HepG2 (cell line): ENCODE data around the gene TNP2. TPM values are rescaled to one million over a fixed set of nuclear protein-coding genes. Genes with fewer than 3 reads are reported as not detected.

Source experiments
- ATAC-seq: fragments of 200-7000 bp; cut with Tn5 transposase; 3 replicates; pipeline ENCODE4 v1.9.1; 2020; ENCODE audit warnings: mild to moderate bottlenecking, moderate library complexity
- BruUV-seq: library from RNA; stranded (reverse); fragments of 400-500 nt; replicated peaks from 2 replicates; lab custom pipeline; 2021; lab: Mats Ljungman, UMichigan
- CTCF ChIA-PET: fragments of 300-600 bp; formaldehyde crosslinking; extraction: SDS; loops from one replicate; lab custom pipeline; 2021; ENCODE audit warnings: low total read pairs, inconsistent platforms, low intra/inter-chr PET ratio; lab: Yijun Ruan, JAX
- POLR2A ChIA-PET: fragments of 350-600 bp; sonication (Branson Sonifier 250); formaldehyde crosslinking; loops from one replicate; lab custom pipeline; 2020; ENCODE audit warnings: antibody characterized with exemption, inconsistent platforms; lab: Yijun Ruan, JAX
- DNase-seq: peaks from one replicate; pipeline ENCODE4 v3.0.0-alpha.2; 2015; ENCODE audit warnings: low spot score
- FAIRE-seq: peaks from 3 replicates; lab custom pipeline; 2011; peaks lifted over from hg19 to GRCh38; lab: Jason Lieb, UNC
- H2AFZ ChIP-seq: one replicate; pipeline ENCODE4 v1.6.1; 2011; ENCODE audit warnings: low read length, inconsistent platforms
- H3K27ac ChIP-seq: fragments of 300-600 bp; 3 replicates; pipeline ENCODE4 v1.8.0; 2011; ENCODE audit warnings: mixed run types, mild to moderate bottlenecking, mixed read lengths, low read length, inconsistent platforms; ENCODE audit not compliant: insufficient read depth; ENCODE audit errors: extremely low read length
- H3K27me3 ChIP-seq, 2 experiments: fragments of 200-600 bp in 1 of 2; 2 replicates in 1 of 2; 3 replicates in 1 of 2; pipeline versions ENCODE4 v1.6.0 to v1.8.0; 2011; ENCODE audit warnings: low read length in 2 of 2, mild to moderate bottlenecking in 2 of 2, moderate library complexity in 2 of 2, inconsistent platforms in 1 of 2; ENCODE audit not compliant: insufficient read depth in 2 of 2, control insufficient read depth in 1 of 2
- H3K36me3 ChIP-seq, 2 experiments: fragments of 200-600 bp in 1 of 2; replicated peaks in 1 of 2; 2 replicates in 1 of 2; 3 replicates in 1 of 2; pipeline versions ENCODE4 v1.5.1 to v1.8.0; 2011; ENCODE audit warnings: low read length in 2 of 2, inconsistent platforms in 1 of 2; ENCODE audit not compliant: insufficient read depth in 2 of 2, control insufficient read depth in 1 of 2
- H3K4me1 ChIP-seq: 2 replicates; pipeline ENCODE4 v1.5.1; 2012; ENCODE audit warnings: low read length, inconsistent platforms; ENCODE audit not compliant: insufficient read depth
- H3K4me2 ChIP-seq: 2 replicates; pipeline ENCODE4 v1.6.0; 2011; ENCODE audit warnings: low read depth, low read length, inconsistent platforms
- H3K4me3 ChIP-seq, 3 experiments: fragments of 200-600 bp in 1 of 3; sonication (generic), shearing (Covaris generic) in 1 of 3; replicated peaks in 1 of 3; 2 replicates each; pipeline ENCODE4 v1.5.1; 2011 to 2016; ENCODE audit warnings: low read length in 3 of 3, inconsistent platforms in 2 of 3, low read depth in 2 of 3, mild to moderate bottlenecking in 2 of 3, control low read depth in 1 of 3, mixed read lengths in 1 of 3; ENCODE audit not compliant: insufficient read depth in 1 of 3
- H3K79me2 ChIP-seq: one replicate; pipeline ENCODE4 v1.6.1; 2011; ENCODE audit warnings: low read length, inconsistent platforms; ENCODE audit not compliant: insufficient read depth
- H3K9ac ChIP-seq: 2 replicates; pipeline ENCODE4 v1.6.0; 2011; ENCODE audit warnings: mild to moderate bottlenecking, low read depth, low read length, inconsistent platforms; ENCODE audit not compliant: insufficient read depth
- H3K9me3 ChIP-seq: 2 replicates; pipeline ENCODE4 v1.5.1; 2012; ENCODE audit warnings: mild to moderate bottlenecking, low read length
- H4K20me1 ChIP-seq: 2 replicates; pipeline ENCODE4 v1.6.0; 2011; ENCODE audit warnings: inconsistent platforms, mild to moderate bottlenecking, low read length, moderate library complexity; ENCODE audit not compliant: insufficient read depth
- AHR ChIP-seq: IDR thresholded peaks from 2 replicates; pipeline ENCODE4 v1.6.1; 2018; ENCODE audit warnings: missing genetic modification reagents, missing compliant biosample characterization
- ATF7 ChIP-seq, 2 experiments: fragments of 450-650 bp in 1 of 2; sonication (generic) in 1 of 2; formaldehyde crosslinking in 1 of 2; IDR thresholded peaks; 2 replicates each; pipeline versions ENCODE4 v1.4.0 to v1.6.1; 2016 to 2020; ENCODE audit warnings: antibody characterized with exemption in 1 of 2, mild to moderate bottlenecking in 1 of 2, missing genetic modification reagents in 1 of 2
- BRCA1 ChIP-seq: sonication (generic); formaldehyde crosslinking; IDR thresholded peaks from 2 replicates; pipeline ENCODE4 v1.4.0; 2020; ENCODE audit warnings: missing genetic modification reagents
- HMGA1 ChIP-seq: sonication (generic); formaldehyde crosslinking; conservative IDR thresholded peaks from 2 replicates; pipeline ENCODE4 v1.4.0; 2020; ENCODE audit warnings: missing genetic modification reagents
- HOXA5 ChIP-seq: sonication (generic); formaldehyde crosslinking; IDR thresholded peaks from 2 replicates; pipeline ENCODE4 v1.4.0; 2020; ENCODE audit warnings: missing genetic modification reagents
- KDM2A ChIP-seq: sonication (generic); formaldehyde crosslinking; IDR thresholded peaks from 2 replicates; pipeline ENCODE4 v1.4.0; 2020; ENCODE audit warnings: low read depth, missing genetic modification reagents, borderline replicate concordance
- MAFF ChIP-seq: IDR thresholded peaks from 2 replicates; pipeline ENCODE4 v1.6.1; 2011; ENCODE audit warnings: low read depth, low read length, improper control_type of control experiment
- NR2F1 ChIP-seq, 2 experiments: fragments of 450-650 bp in 1 of 2; formaldehyde crosslinking in 1 of 2; IDR thresholded peaks; 2 replicates each; pipeline versions ENCODE4 v1.5.0 to v1.6.1; 2016 to 2020; ENCODE audit warnings: mild to moderate bottlenecking in 1 of 2, missing compliant biosample characterization in 1 of 2, missing genetic modification reagents in 1 of 2, moderate library complexity in 1 of 2
- SMAD3 ChIP-seq: sonication (generic); formaldehyde crosslinking; IDR thresholded peaks from 2 replicates; pipeline ENCODE4 v1.4.0; 2020; ENCODE audit warnings: missing genetic modification reagents
- SMYD3 ChIP-seq: sonication (generic); formaldehyde crosslinking; IDR thresholded peaks from 2 replicates; pipeline ENCODE4 v1.8.1; 2023; ENCODE audit warnings: mild to moderate bottlenecking, missing genetic modification reagents
- TARDBP ChIP-seq: sonication (generic); formaldehyde crosslinking; IDR thresholded peaks from 2 replicates; pipeline ENCODE4 v1.8.0; 2022; ENCODE audit warnings: mild to moderate bottlenecking, missing genetic modification reagents
- TBP ChIP-seq: sonication (generic); formaldehyde crosslinking; IDR thresholded peaks from 2 replicates; pipeline ENCODE4 v1.5.0; 2020; ENCODE audit warnings: missing genetic modification reagents
- THYN1 ChIP-seq: sonication (generic); formaldehyde crosslinking; IDR thresholded peaks from 2 replicates; pipeline ENCODE4 v1.8.1; 2023; ENCODE audit warnings: low read depth, mild to moderate bottlenecking, moderate library complexity, missing genetic modification reagents, borderline replicate concordance
- TSC22D2 ChIP-seq: sonication (generic); formaldehyde crosslinking; IDR thresholded peaks from 2 replicates; pipeline ENCODE4 v1.5.1; 2020; ENCODE audit warnings: missing genetic modification reagents, mild to moderate bottlenecking, borderline replicate concordance
- ZGPAT ChIP-seq: IDR thresholded peaks from 2 replicates; pipeline ENCODE4 v1.6.1; 2016; ENCODE audit warnings: mild to moderate bottlenecking
- ZMAT3 ChIP-seq: sonication (generic); formaldehyde crosslinking; conservative IDR thresholded peaks from 2 replicates; pipeline ENCODE4 v1.7.0; 2021; ENCODE audit warnings: missing genetic modification reagents
- ZNF30 ChIP-seq: sonication (generic); formaldehyde crosslinking; IDR thresholded peaks from 2 replicates; pipeline ENCODE4 v1.5.0; 2020; ENCODE audit warnings: mild to moderate bottlenecking, missing genetic modification reagents
- ZNF343 ChIP-seq: sonication (generic); formaldehyde crosslinking; IDR thresholded peaks from 2 replicates; pipeline ENCODE4 v1.4.0; 2020; ENCODE audit warnings: mild to moderate bottlenecking, missing genetic modification reagents
- ZNF430 ChIP-seq: sonication (generic); formaldehyde crosslinking; IDR thresholded peaks from 2 replicates; pipeline ENCODE4 v1.9.0; 2021; ENCODE audit warnings: mild to moderate bottlenecking, missing genetic modification reagents
- ZNF550 ChIP-seq: sonication (generic); formaldehyde crosslinking; IDR thresholded peaks from 2 replicates; pipeline ENCODE4 v1.4.0; 2020; ENCODE audit warnings: mild to moderate bottlenecking, missing genetic modification reagents, borderline replicate concordance
- ZNF563 ChIP-seq: sonication (generic); formaldehyde crosslinking; IDR thresholded peaks from 2 replicates; pipeline ENCODE4 v1.8.0; 2022; ENCODE audit warnings: mild to moderate bottlenecking, moderate library complexity, missing genetic modification reagents
- ZNF572 ChIP-seq: sonication (generic); formaldehyde crosslinking; IDR thresholded peaks from 2 replicates; pipeline ENCODE4 v1.5.1; 2020; ENCODE audit warnings: mild to moderate bottlenecking, missing genetic modification reagents
- ZNF749 ChIP-seq: sonication (generic); formaldehyde crosslinking; IDR thresholded peaks from 2 replicates; pipeline ENCODE4 v1.8.0; 2022; ENCODE audit warnings: mild to moderate bottlenecking, missing genetic modification reagents, moderate library complexity, borderline replicate concordance
- ZNF788 ChIP-seq: sonication (generic); formaldehyde crosslinking; IDR thresholded peaks from 2 replicates; pipeline ENCODE4 v1.5.0; 2020; ENCODE audit warnings: mild to moderate bottlenecking, missing genetic modification reagents, borderline replicate concordance
- ZNF792 ChIP-seq: IDR thresholded peaks from 2 replicates; pipeline ENCODE4 v1.6.1; 2016
- WGBS: methylation state at CpG from one replicate; pipeline ENCODE4 v1.1.6; 2017; ENCODE audit warnings: low lambda C conversion rate; 5-methylcytosine and 5-hydroxymethylcytosine counted together
- in situ Hi-C: cut with HindIII; loops from 2 replicates; pipeline ENCODE4 v1.10.0; 2017; ENCODE audit warnings: low pct_unique_long_range_greater_than_20kb; ENCODE audit not compliant: extremely low pct_ligation_motif_present
- intact Hi-C: fragments of 100-400 bp; cut with micrococcal nuclease; formaldehyde crosslinking; loops from one replicate; pipeline ENCODE4 v1.10.0; 2022; ENCODE audit not compliant: unreplicated experiment
- polyA plus RNA-seq, 8 experiments: library from polyadenylated mRNA; depleted of rRNA in 3 of 8; stranded (reverse) in 7 of 8; unstranded in 1 of 8; fragments of >200 nt; fragmentation: Illumina TruSeq in 4 of 8; extraction: Trizol in 4 of 8; gene quantifications; 2 replicates each; pipeline versions ENCODE4 v1.2.1 to v1.2.3, GENCODE V29; 2011 to 2016; ENCODE audit warnings: low read depth in 4 of 8, missing spikeins in 1 of 8, mixed read lengths in 1 of 8; ENCODE audit not compliant: insufficient read depth in 1 of 8
- total RNA-seq, 5 experiments: library from RNA; depleted of rRNA; stranded (reverse); fragments of >200 nt; fragmentation: Illumina TruSeq; extraction: Trizol; gene quantifications; 2 replicates each; pipeline ENCODE4 v1.2.3, GENCODE V29; 2016; ENCODE audit warnings: low read depth in 1 of 5

TNP2 gene
- total and polyA plus RNA-seq, 2 of the 13 experiments (the other 11 are each of a cell fraction or from before 2014, with no cell fraction given) = not detected

- no peak for TF ChIP-seq HOXA5 (CRISPR knock-in tag)
- TF ChIP-seq SMAD3 (CRISPR knock-in tag) = no peak
- TF ChIP-seq ZNF550 (CRISPR knock-in tag) = no peak
- no peak for TF ChIP-seq SMYD3
- no peak for TF ChIP-seq TBP
- TF ChIP-seq HMGA1 (CRISPR knock-in tag) = no peak
- TF ChIP-seq ZNF792 (CRISPR knock-in tag) = no peak
- TF ChIP-seq ZNF343 (CRISPR knock-in tag) = no peak
- TF ChIP-seq ZGPAT (CRISPR knock-in tag) = no peak
- peak; percentile 41; the same call in 1 of the 2 replicates for TF ChIP-seq ZNF563 (CRISPR knock-in tag)
- TF ChIP-seq, all 625 proteins: peak for 17
These were observed 19.7 kb downstream of the TNP2 start (continued) for GRCh38 chr16:11249233-11250061.

GRCh38 chr16:11248133-11248532, 21.0 kb downstream of the TNP2 start:
- in situ Hi-C loops = no loop called here
- no TSS peak for BruUV-seq
- POLR2A ChIA-PET = interaction anchor here (0.9 to 1.7 kb wide), 2 partner anchors 8 to 109 kb away, joined by 3 to 4 read pairs; no protein-coding TSS in a partner anchor
- TF ChIP-seq TSC22D2 (CRISPR knock-in tag) = no peak
- TF ChIP-seq THYN1 = no peak
- no peak for TF ChIP-seq ZNF430 (CRISPR knock-in tag)
- TF ChIP-seq AHR = no peak
- TF ChIP-seq ZNF30 (CRISPR knock-in tag) = no peak
- no peak for TF ChIP-seq ZNF572 (CRISPR knock-in tag)
- no peak for TF ChIP-seq KDM2A (CRISPR knock-in tag)
- no peak for TF ChIP-seq TARDBP (CRISPR knock-in tag)
- no peak for TF ChIP-seq ATF7 (IDR thresholded peaks at IDR 0.05)
- no peak for TF ChIP-seq ATF7 (CRISPR knock-in tag; IDR thresholded peaks at IDR 0.05)
- TF ChIP-seq BRCA1 (CRISPR knock-in tag) = no peak
- TF ChIP-seq ZNF788 (CRISPR knock-in tag) = no peak
- TF ChIP-seq ZNF749 (CRISPR knock-in tag) = no peak
- TF ChIP-seq ZMAT3 (CRISPR knock-in tag) = no peak
- TF ChIP-seq MAFF = no peak
- TF ChIP-seq NR2F1 (CRISPR knock-in tag; IDR thresholded peaks at IDR 0.05) = no peak

More at GRCh38 chr16:11248133-11248532, 21.0 kb downstream of the TNP2 start:
- no peak overlapping the region for H2AFZ ChIP-seq
- H4K20me1 ChIP-seq = peaks cover 19% of the 10 kb centered on the region
- peaks cover 0 to 8% of the 10 kb centered on the region in 2 experiments; a peak in 2 of 5 replicates for H3K27me3 ChIP-seq
- FAIRE-seq (no peak), DNase-seq (no peak), ATAC-seq (no peak)
- CTCF ChIA-PET = no interaction called here
- H3K9me3 ChIP-seq = no peaks in the 10 kb centered on the region
- no peak overlapping the region for H3K4me2 ChIP-seq
- H3K36me3 ChIP-seq = no peaks in the 10 kb centered on the region
- peaks cover 1% of the 10 kb centered on the region for H3K79me2 ChIP-seq
- WGBS = 65% methylated on average over 8 of the region's 8 CpGs
- H3K27ac ChIP-seq = no peak overlapping the region
- no peak overlapping the region for H3K4me3 ChIP-seq
- intact Hi-C loops = no loop called here
- no peak overlapping the region for H3K9ac ChIP-seq
- peaks cover 54% of the 10 kb centered on the region for H3K4me1 ChIP-seq
